ENCODE measurements around the gene PLEKHA8.
A peak's percentile ranks its signal among the peaks of the same experiment; 100 is the strongest.

The PLEKHA8 gene

DNA sequence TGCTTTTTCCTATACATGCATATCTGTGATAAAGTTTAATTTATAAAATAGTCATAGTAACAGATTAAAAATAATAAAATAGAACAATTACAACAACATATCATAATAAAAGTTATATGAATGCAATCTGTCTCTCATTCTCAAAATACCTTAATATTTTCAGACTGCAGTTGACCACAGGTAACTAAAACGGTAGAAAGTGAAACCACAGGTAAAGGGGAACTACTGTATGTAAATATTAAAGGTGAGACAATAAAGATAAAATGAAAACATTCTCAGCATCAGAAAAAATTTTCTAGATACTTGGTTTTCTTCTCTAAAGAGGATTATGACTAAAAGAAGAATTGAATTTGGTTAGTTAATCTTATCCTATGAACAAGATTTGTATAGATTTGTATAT is 7.7 kb upstream of the PLEKHA8 start:
- peaks cover 7% of the 10 kb centered on the region for H3K4me1 ChIP-seq (ENCODE audit: control insufficient read depth, insufficient read depth, low read length, poor library complexity, severe bottlenecking)
- H3K9me3 ChIP-seq (ENCODE audit: control insufficient read depth, low read length): no peaks in the 10 kb centered on the region
- H3K4me3 ChIP-seq (ENCODE audit: insufficient read depth, low read depth, low read length, poor library complexity, severe bottlenecking): no peak overlapping the region
- no peak overlapping the region for H3K27ac ChIP-seq (ENCODE audit: insufficient read depth, low read length, poor library complexity, severe bottlenecking)
- H3K27me3 ChIP-seq (replicated peaks; ENCODE audit: control insufficient read depth, insufficient read depth, low read length, poor library complexity, severe bottlenecking): no peaks in the 10 kb centered on the region
- DNase-seq: no peak
- no peaks in the 10 kb centered on the region for H3K36me3 ChIP-seq (ENCODE audit: control insufficient read depth, insufficient read depth, low read length)

- Histone ChIP-seq H3K36me3 (ENCODE audit: control insufficient read depth, insufficient read depth, low read length) (no peaks in the 10 kb centered on the region), H3K27ac (ENCODE audit: insufficient read depth, low read length, poor library complexity, severe bottlenecking) (no peak overlapping the region), H3K4me1 (ENCODE audit: control insufficient read depth, insufficient read depth, low read length, poor library complexity, severe bottlenecking) (peaks cover 12% of the 10 kb centered on the region), H3K4me3 (ENCODE audit: insufficient read depth, low read depth, low read length, poor library complexity, severe bottlenecking) (no peak overlapping the region), H3K27me3 (replicated peaks; ENCODE audit: control insufficient read depth, insufficient read depth, low read length, poor library complexity, severe bottlenecking) (no peaks in the 10 kb centered on the region), H3K9me3 (ENCODE audit: control insufficient read depth, low read length) (no peaks in the 10 kb centered on the region)
- DNase-seq: no peak
Measured at GRCh38 chr7:30022991-30023390, 5.2 kb upstream of the PLEKHA8 start.

- Histone ChIP-seq H3K9me3 (ENCODE audit: control insufficient read depth, low read length) (no peaks in the 10 kb centered on the region), H3K27ac (ENCODE audit: insufficient read depth, low read length, poor library complexity, severe bottlenecking) (no peak overlapping the region), H3K4me1 (ENCODE audit: control insufficient read depth, insufficient read depth, low read length, poor library complexity, severe bottlenecking) (peaks cover 12% of the 10 kb centered on the region), H3K27me3 (replicated peaks; ENCODE audit: control insufficient read depth, insufficient read depth, low read length, poor library complexity, severe bottlenecking) (no peaks in the 10 kb centered on the region), H3K36me3 (ENCODE audit: control insufficient read depth, insufficient read depth, low read length) (no peaks in the 10 kb centered on the region), H3K4me3 (ENCODE audit: insufficient read depth, low read depth, low read length, poor library complexity, severe bottlenecking) (no peak overlapping the region)
- no peak for DNase-seq
Measured at GRCh38 chr7:30023524-30023923, 4.7 kb upstream of the PLEKHA8 start.

DNA sequence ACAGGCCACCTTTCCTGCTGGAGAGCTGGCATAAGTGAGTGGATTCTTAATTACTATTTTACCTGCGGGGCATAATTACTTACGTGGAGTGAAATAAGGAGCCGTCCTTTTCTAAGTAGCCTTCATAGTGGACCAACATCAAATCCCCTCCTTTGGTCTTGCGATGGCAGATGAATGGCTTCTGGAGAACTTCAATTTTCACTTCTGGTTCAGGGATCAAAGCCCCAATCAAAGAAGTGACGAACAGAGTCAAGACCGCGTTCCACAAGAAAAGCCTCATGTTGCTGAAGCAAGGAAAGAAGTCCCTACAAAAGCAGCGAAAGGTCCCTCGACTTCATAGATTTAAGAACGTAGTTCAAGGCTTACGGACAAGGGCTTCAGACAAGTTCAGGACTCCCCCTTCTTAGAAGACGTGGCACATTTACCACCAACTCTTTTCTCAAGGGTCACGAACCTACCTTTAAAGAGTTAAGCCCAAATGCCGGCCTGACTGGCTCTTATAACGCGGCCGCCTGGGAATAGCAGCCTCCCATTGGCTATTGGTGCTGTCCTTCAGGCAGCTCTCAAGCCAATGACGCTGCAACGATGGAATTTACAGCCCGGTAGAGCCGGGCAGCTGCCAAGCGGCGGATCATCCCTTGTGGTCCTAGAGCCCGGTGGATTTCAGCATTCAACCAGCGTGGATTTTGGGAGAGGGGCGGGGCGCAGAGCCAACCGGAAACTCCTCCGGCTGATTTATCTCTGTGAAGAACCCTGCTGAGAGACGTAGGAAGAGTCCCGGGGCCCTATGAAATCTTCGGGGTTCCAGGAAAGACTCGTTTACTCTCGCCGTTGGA is 1.8 kb upstream of the PLEKHA8 start, which contains the start of gene FKBP14:
FKBP14 (minus strand) TSS at position 474 of the 836 bp plus-strand sequence; CDS start at position 280, 194 bp downstream.
- Histone ChIP-seq H3K4me3 (ENCODE audit: insufficient read depth, low read depth, low read length, poor library complexity, severe bottlenecking) (peak within 1 kb of the TSS; percentile 74), H3K36me3 (ENCODE audit: control insufficient read depth, insufficient read depth, low read length) (no peaks in the 10 kb centered on the region), H3K9me3 (ENCODE audit: control insufficient read depth, low read length) (no peaks in the 10 kb centered on the region), H3K27me3 (replicated peaks; ENCODE audit: control insufficient read depth, insufficient read depth, low read length, poor library complexity, severe bottlenecking) (no peaks in the 10 kb centered on the region), H3K4me1 (ENCODE audit: control insufficient read depth, insufficient read depth, low read length, poor library complexity, severe bottlenecking) (peaks cover 16% of the 10 kb centered on the region), H3K27ac (ENCODE audit: insufficient read depth, low read length, poor library complexity, severe bottlenecking) (peak within 1 kb of the TSS; percentile 71)
- peak; percentile 77 to 87 (median 86) for DNase-seq

DNA sequence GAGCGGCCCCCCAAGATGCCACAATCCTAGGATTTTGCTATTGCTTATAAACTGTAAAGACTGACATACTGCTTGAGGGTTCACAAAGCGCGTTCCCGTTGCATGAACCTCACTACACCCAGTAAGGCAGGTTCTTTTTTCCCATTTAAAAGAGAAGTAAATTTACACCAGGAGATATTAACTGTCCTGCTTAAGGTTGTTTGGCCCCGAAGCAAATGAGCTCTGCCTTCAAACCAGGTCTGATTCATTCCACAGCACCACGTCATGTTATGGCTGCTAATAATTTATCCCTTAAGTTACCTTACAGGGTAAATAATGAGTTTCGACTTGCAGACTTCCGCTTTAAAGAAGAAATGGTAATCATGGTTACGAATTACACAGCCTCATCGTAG is 1.2 kb upstream of the PLEKHA8 start:
- Histone ChIP-seq H3K36me3 (ENCODE audit: control insufficient read depth, insufficient read depth, low read length) (no peaks in the 10 kb centered on the region), H3K27ac (ENCODE audit: insufficient read depth, low read length, poor library complexity, severe bottlenecking) (peak overlapping the region; percentile 71), H3K4me1 (ENCODE audit: control insufficient read depth, insufficient read depth, low read length, poor library complexity, severe bottlenecking) (peaks cover 16% of the 10 kb centered on the region), H3K27me3 (replicated peaks; ENCODE audit: control insufficient read depth, insufficient read depth, low read length, poor library complexity, severe bottlenecking) (no peaks in the 10 kb centered on the region), H3K4me3 (ENCODE audit: insufficient read depth, low read depth, low read length, poor library complexity, severe bottlenecking) (peak overlapping the region; percentile 74), H3K9me3 (ENCODE audit: control insufficient read depth, low read length) (no peaks in the 10 kb centered on the region)
- DNase-seq: peak; percentile 6 to 23 (median 20)

DNA sequence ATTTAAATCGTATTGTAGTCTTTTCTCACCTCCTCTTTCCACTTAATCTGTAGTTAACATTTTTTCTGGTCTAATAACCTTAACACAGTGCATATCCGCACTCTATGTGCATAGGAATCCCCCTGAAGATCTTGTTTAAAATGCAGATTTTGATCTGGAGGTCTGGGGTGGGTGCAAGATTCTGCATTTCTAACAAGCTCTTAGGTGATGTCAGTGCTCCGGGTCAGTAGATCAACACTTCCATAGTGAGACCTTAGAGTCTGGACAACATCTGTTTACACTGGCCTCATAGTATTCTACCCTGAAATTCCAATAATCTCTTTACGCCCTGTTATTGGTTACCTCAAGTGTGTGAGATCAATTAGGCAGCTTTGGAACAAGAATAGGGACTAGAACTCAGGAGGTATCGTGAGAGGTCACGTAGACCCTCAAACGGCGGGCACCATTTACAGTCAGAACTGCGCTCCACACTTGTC is 434 bp upstream of the PLEKHA8 start:
- Histone ChIP-seq H3K27me3 (replicated peaks; ENCODE audit: control insufficient read depth, insufficient read depth, low read length, poor library complexity, severe bottlenecking) (no peaks in the 10 kb centered on the region), H3K27ac (ENCODE audit: insufficient read depth, low read length, poor library complexity, severe bottlenecking) (peak overlapping the region; percentile 71), H3K9me3 (ENCODE audit: control insufficient read depth, low read length) (no peaks in the 10 kb centered on the region), H3K4me1 (ENCODE audit: control insufficient read depth, insufficient read depth, low read length, poor library complexity, severe bottlenecking) (peaks cover 16% of the 10 kb centered on the region), H3K4me3 (ENCODE audit: insufficient read depth, low read depth, low read length, poor library complexity, severe bottlenecking) (peak overlapping the region; percentile 74), H3K36me3 (ENCODE audit: control insufficient read depth, insufficient read depth, low read length) (no peaks in the 10 kb centered on the region)
- no peak for DNase-seq

DNA sequence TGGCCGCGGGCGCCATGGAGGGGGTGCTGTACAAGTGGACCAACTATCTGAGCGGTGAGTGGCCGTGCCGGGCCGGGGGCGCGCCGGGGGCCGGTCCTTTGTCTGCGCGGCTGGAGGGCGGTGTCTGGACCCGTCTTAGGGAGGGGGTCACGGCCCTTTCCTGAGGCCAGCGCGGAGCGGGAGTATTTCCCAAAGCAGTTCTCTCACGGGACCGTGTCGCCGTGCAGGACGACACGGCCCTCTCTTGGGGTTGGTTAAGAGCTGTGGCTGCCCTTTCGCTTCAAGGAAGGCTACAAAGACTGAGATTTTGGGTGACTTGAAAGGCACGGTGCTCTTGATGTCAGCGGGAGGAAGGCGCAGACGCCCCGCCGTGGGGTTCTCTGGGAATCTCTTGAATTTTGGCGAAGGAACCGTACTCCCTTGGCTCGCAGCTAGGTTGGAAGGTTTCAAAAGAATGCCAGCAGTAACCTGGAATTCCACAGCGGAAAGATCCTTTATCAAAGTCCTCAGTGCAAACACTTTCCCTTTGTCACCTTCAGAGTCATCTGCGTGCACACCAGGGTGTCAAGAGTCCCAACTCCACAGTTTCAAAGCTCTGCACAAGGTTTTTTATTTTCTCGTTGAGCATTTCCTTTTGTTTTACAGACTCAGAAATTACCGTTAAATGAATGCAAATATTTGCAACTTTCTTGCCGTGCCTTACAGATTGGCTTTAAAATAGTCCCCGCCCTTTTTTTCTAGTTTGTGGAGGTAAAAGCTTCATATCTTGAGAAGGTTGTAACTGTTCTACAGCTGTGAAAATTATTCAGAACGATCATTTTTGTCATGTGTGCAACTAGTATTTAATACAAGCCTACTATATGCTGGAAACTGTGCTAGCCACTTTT is 780 bp downstream of the PLEKHA8 start:
- peaks cover 16% of the 10 kb centered on the region for H3K4me1 ChIP-seq (ENCODE audit: control insufficient read depth, insufficient read depth, low read length, poor library complexity, severe bottlenecking)

DNA sequence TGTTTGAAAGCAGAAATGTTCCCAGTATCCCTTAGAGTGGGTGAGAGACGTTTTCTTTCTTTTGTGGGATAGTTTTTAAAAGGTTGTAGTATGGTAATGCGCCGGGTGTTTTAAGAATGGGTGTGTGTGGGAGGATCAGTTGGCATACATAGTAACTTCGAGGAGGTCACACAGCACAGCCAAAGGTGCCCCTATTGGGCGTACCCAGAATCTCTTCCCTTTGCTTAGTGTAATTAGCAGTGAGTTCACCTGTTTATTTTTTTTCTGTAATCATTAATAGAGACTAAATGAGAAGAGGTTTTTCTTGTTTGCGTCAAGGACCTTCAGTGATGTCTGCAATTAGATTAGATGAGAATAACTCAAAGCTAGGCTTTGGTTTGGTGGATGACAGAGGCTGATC is 1.5 kb downstream of the PLEKHA8 start:
- DNase-seq: no peak
- Histone ChIP-seq H3K4me1 (ENCODE audit: control insufficient read depth, insufficient read depth, low read length, poor library complexity, severe bottlenecking) (peaks cover 16% of the 10 kb centered on the region), H3K9me3 (ENCODE audit: control insufficient read depth, low read length) (no peaks in the 10 kb centered on the region), H3K36me3 (ENCODE audit: control insufficient read depth, insufficient read depth, low read length) (no peaks in the 10 kb centered on the region), H3K27ac (ENCODE audit: insufficient read depth, low read length, poor library complexity, severe bottlenecking) (no peak overlapping the region), H3K27me3 (replicated peaks; ENCODE audit: control insufficient read depth, insufficient read depth, low read length, poor library complexity, severe bottlenecking) (no peaks in the 10 kb centered on the region), H3K4me3 (ENCODE audit: insufficient read depth, low read depth, low read length, poor library complexity, severe bottlenecking) (peak overlapping the region; percentile 74)

More for the DNA sequence above, 780 bp downstream of the PLEKHA8 start:
- peak in 2 of 3 donors; percentile 1 to 6 for DNase-seq
- Histone ChIP-seq H3K27ac (ENCODE audit: insufficient read depth, low read length, poor library complexity, severe bottlenecking) (peak overlapping the region; percentile 71), H3K36me3 (ENCODE audit: control insufficient read depth, insufficient read depth, low read length) (no peaks in the 10 kb centered on the region), H3K4me3 (ENCODE audit: insufficient read depth, low read depth, low read length, poor library complexity, severe bottlenecking) (peak overlapping the region; percentile 74), H3K27me3 (replicated peaks; ENCODE audit: control insufficient read depth, insufficient read depth, low read length, poor library complexity, severe bottlenecking) (no peaks in the 10 kb centered on the region), H3K9me3 (ENCODE audit: control insufficient read depth, low read length) (no peaks in the 10 kb centered on the region)

GRCh38 chr7:30032310-30033125 is 4.3 kb downstream of the PLEKHA8 start:
- H3K4me1 ChIP-seq (ENCODE audit: control insufficient read depth, insufficient read depth, low read length, poor library complexity, severe bottlenecking): peaks cover 4% of the 10 kb centered on the region
- no peaks in the 10 kb centered on the region for H3K36me3 ChIP-seq (ENCODE audit: control insufficient read depth, insufficient read depth, low read length)
- H3K9me3 ChIP-seq (ENCODE audit: control insufficient read depth, low read length): no peaks in the 10 kb centered on the region
- no peak overlapping the region for H3K27ac ChIP-seq (ENCODE audit: insufficient read depth, low read length, poor library complexity, severe bottlenecking)
- DNase-seq: no peak
- H3K4me3 ChIP-seq (ENCODE audit: insufficient read depth, low read depth, low read length, poor library complexity, severe bottlenecking): no peak overlapping the region
- no peaks in the 10 kb centered on the region for H3K27me3 ChIP-seq (replicated peaks; ENCODE audit: control insufficient read depth, insufficient read depth, low read length, poor library complexity, severe bottlenecking)
